GM12892 (cell line): ENCODE results near the gene CDC42BPB.
"Not testable (repeated sequence)": the region's sequence is repeated elsewhere in the genome, so short reads cannot be mapped to it uniquely, and the experiment has no call there.

Experiments
- POLR2A ChIP-seq: IDR thresholded peaks from 2 replicates; pipeline ENCODE4 v1.6.1; 2011; ENCODE audit warnings: low read depth, low read length, control low read depth
- POLR2AphosphoS5 ChIP-seq: IDR thresholded peaks from 2 replicates; pipeline ENCODE4 v1.6.1; 2011; ENCODE audit warnings: low read depth, low read length, control low read depth

DNA sequence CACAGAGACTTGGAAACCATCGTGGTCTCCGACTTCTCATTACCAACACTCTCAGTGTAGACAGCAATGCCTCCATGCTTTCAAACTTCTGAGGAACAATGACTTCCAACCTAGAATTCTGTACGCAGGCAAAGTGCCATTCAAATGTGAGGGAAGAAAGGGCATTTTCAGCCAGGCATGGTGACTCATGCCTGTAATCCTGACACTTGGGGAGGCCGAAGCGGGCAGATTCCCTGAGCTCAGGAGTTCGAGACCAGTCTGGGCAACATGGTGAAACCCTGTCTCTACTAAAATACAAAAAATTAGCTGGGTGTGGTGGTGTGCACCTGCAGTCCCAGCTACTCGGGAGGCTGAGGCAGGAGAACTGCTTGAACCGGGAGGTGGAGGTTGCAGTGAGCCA, 9.9 kb downstream of the CDC42BPB start:
- not testable (repeated sequence) for TF ChIP-seq POLR2AphosphoS5, POLR2A
